HEK293T (cell line): ENCODE measurements around the gene AP1AR.

Experiments used
- BHLHE40 ChIP-seq: fragments of 450-650 bp; IDR thresholded peaks from 2 replicates; pipeline ENCODE4 v1.6.1; 2016; ENCODE audit warnings: mild to moderate bottlenecking, moderate library complexity, borderline replicate concordance
- ELF4 ChIP-seq: fragments of 450-650 bp; IDR thresholded peaks from 2 replicates; pipeline ENCODE4 v1.6.1; 2017; ENCODE audit warnings: antibody characterized with exemption
- FOXK2 ChIP-seq: fragments of 450-650 bp; IDR thresholded peaks from 2 replicates; pipeline ENCODE4 v1.6.1; 2016; ENCODE audit warnings: mild to moderate bottlenecking
- PKNOX1 ChIP-seq: fragments of 450-650 bp; IDR thresholded peaks from 2 replicates; pipeline ENCODE4 v1.6.1; 2016
- SP1 ChIP-seq: fragments of 450-650 bp; IDR thresholded peaks from 2 replicates; pipeline ENCODE4 v1.6.1; 2017
- SUZ12 ChIP-seq: fragments of 450-650 bp; IDR thresholded peaks from 2 replicates; pipeline ENCODE4 v1.6.1; 2016; ENCODE audit warnings: mild to moderate bottlenecking
- TARDBP ChIP-seq: fragments of 450-650 bp; IDR thresholded peaks from 2 replicates; pipeline ENCODE4 v1.6.1; 2016
- ZNF384 ChIP-seq: fragments of 450-650 bp; IDR thresholded peaks from 2 replicates; pipeline ENCODE4 v1.6.1; 2016

DNA sequence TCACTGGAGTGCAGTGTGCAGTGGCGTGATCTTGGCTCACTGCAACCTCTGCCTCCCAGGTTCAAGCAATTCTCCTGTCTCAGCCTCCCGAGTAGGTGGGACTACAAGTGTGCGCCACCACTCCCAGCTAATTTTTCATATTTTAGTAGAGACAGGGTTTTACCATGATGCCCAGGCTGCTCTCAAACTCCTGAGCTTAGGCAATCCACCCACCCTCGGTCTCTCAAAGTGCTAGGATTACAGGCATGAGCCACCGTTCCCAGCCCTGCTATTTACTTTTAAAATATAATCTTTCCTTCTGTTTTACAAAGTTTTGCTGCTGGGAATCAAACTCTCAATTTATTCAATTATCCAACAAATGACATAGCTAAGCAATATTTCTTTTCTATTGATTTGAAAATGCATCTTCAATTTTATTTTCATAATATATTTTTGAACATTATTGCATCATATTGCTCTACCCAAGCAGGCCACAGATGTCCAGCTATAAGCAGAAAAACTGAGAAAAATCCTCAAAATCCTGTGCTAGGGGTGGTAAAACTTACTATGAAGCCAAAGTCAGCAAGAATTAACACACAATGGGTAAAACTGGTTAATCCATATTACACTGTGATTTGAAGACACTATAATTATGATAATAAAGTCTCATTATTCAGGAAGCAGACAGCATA lies 48.9 kb downstream of the AP1AR start:
- TF ChIP-seq PKNOX1 (no peak), SUZ12 (no peak), BHLHE40 (no peak), FOXK2 (no peak), TARDBP (no peak), SP1 (no peak), ZNF384 (no peak), ELF4 (no peak)
